Activated B cell treated with CpG ODN at 0.5 μM for 24 hours (primary cell): Measurements from ENCODE around the gene CYP2E1. TPM values are rescaled to one million over a fixed set of nuclear protein-coding genes. Genes with fewer than 3 reads are reported as not detected.
"Not testable (repeated sequence)": the region's sequence is repeated elsewhere in the genome, so short reads cannot be mapped to it uniquely, and the experiment has no call there.

Experiments used
- ATAC-seq: fragments of 200-7000 bp; cut with Tn5 transposase; one replicate; pipeline ENCODE4 v1.10.0; 2021; ENCODE audit warnings: low read depth, mild to moderate bottlenecking, moderate library complexity
- CTCF ChIA-PET: fragments of 350-600 bp; sonication (Branson Sonifier 250); formaldehyde crosslinking; loops from one replicate; lab custom pipeline; 2021; ENCODE audit warnings: antibody characterized with exemption; lab: Charles Lee
- POLR2A ChIA-PET: fragments of 350-600 bp; sonication (Branson Sonifier 250); formaldehyde crosslinking; loops from one replicate; lab custom pipeline; 2021; ENCODE audit warnings: antibody characterized with exemption; lab: Charles Lee
- DNase-seq: peaks from one replicate; pipeline ENCODE4 v3.0.0; 2022
- H3K27ac Mint-ChIP-seq: one replicate; pipeline ENCODE4 v1.8.0; 2020; ENCODE audit warnings: mixed read lengths
- H3K27me3 Mint-ChIP-seq: one replicate; pipeline ENCODE4 v1.8.0; 2021; ENCODE audit warnings: mixed read lengths
- H3K36me3 Mint-ChIP-seq: one replicate; pipeline ENCODE4 v1.8.0; 2021; ENCODE audit warnings: low read depth, mixed read lengths
- H3K4me1 Mint-ChIP-seq: one replicate; pipeline ENCODE4 v1.8.0; 2021; ENCODE audit warnings: mixed read lengths
- H3K4me3 Mint-ChIP-seq: one replicate; pipeline ENCODE4 v1.8.0; 2020; ENCODE audit warnings: mild to moderate bottlenecking, mixed read lengths
- H3K9me3 Mint-ChIP-seq: one replicate; pipeline ENCODE4 v1.8.0; 2020; ENCODE audit warnings: mixed read lengths
- intact Hi-C: fragments of 100-400 bp; cut with micrococcal nuclease; formaldehyde crosslinking; loops from one replicate; pipeline ENCODE4 v1.15.1; 2024
- total RNA-seq: library from RNA; stranded (reverse); gene quantifications from 2 replicates; pipeline ENCODE4 v1.2.3, GENCODE V29; 2022
- TF ChIP-seq, protein P1 (sequence below): fragments of 200-600 bp; IDR thresholded peaks from one replicate; pipeline ENCODE4 v1.8.0; 2022; ENCODE audit warnings: antibody characterized with exemption, mild to moderate bottlenecking

The CYP2E1 gene
- total RNA-seq, 1 donor from 2014 or later = 1.1 TPM

DNA sequence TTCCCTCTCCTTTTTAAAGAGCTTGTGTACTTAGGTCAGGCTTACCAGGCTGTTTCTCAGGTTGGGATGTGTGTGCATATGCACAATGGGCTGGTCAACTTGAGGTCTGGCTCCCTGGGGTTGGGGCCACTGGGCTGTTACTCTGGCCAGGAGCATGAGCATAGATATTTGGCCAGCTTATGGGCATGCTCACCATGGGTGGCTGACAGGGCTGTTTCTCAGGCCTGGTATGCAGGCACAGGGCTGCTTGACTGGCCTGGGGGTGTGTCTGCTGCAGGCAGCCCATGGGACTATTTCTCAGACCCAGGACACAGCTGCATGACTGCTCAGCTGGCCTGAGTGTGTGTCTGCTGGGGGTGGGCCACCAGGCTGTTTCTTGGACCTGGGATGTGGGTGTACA, 38.8 kb upstream of the CYP2E1 start:
- POLR2A ChIA-PET = no interaction called here
- ATAC-seq = no peak
- CTCF ChIA-PET = no interaction called here

DNA sequence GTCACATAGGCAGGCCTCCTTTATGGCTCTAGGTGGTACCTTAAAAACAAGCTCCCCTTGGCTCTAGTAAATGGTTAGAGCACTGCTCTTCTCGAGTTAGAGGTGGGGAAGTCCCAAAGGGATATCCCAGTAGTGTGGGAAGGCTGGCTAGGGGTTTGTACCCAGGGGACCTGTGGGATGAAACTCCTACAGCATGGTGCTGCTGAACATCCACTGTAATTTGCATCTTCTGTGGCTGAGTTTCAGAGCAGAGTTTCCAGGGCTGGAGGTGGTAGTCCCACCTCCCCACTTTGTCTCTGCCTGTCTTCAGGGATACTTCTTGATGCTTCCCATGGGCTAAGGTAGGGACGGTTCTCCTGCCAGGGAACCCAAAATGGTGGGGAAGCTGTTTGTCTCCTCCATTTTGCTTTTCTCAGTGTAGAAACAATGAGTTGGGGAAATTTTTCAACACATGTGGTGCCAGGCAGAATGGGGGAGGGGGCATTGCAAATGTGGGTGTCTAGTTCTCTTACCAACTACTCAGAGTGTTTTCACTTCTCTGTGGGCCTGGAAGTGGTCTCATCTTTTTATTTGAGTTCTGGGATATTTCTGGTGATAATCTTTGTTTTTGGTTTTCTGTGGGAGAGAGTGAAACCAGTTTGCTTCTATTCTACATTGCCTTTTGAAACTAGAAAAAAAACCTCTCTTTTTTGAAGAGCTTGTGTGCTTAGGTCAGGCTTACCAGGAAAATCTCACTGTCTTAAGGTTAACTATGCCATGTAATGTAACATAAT, 37.2 kb upstream of the CYP2E1 start:
- intact Hi-C loops = no loop called here
- ChIA-PET POLR2A (no interaction called here), CTCF (no interaction called here)
- TF ChIP-seq, protein P1, sequence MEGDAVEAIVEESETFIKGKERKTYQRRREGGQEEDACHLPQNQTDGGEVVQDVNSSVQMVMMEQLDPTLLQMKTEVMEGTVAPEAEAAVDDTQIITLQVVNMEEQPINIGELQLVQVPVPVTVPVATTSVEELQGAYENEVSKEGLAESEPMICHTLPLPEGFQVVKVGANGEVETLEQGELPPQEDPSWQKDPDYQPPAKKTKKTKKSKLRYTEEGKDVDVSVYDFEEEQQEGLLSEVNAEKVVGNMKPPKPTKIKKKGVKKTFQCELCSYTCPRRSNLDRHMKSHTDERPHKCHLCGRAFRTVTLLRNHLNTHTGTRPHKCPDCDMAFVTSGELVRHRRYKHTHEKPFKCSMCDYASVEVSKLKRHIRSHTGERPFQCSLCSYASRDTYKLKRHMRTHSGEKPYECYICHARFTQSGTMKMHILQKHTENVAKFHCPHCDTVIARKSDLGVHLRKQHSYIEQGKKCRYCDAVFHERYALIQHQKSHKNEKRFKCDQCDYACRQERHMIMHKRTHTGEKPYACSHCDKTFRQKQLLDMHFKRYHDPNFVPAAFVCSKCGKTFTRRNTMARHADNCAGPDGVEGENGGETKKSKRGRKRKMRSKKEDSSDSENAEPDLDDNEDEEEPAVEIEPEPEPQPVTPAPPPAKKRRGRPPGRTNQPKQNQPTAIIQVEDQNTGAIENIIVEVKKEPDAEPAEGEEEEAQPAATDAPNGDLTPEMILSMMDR = no peak
- ATAC-seq = no peak
- no peak for DNase-seq
- Mint-ChIP-seq H3K4me1 (no peaks in the 10 kb centered on the region), H3K27me3 (peaks cover 4% of the 10 kb centered on the region), H3K4me3 (no peak overlapping the region), H3K9me3 (peaks cover 22% of the 10 kb centered on the region), H3K27ac (no peak overlapping the region), H3K36me3 (peaks cover 8% of the 10 kb centered on the region)

More for the DNA sequence above, 38.8 kb upstream of the CYP2E1 start:
- Mint-ChIP-seq H3K4me3 (no peak overlapping the region), H3K4me1 (no peaks in the 10 kb centered on the region), H3K27ac (no peak overlapping the region), H3K27me3 (peaks cover 6% of the 10 kb centered on the region), H3K9me3 (peaks cover 29% of the 10 kb centered on the region), H3K36me3 (peaks cover 14% of the 10 kb centered on the region)
- TF ChIP-seq, protein P1 = no peak
- no peak for DNase-seq
- intact Hi-C loops = no loop called here

DNA sequence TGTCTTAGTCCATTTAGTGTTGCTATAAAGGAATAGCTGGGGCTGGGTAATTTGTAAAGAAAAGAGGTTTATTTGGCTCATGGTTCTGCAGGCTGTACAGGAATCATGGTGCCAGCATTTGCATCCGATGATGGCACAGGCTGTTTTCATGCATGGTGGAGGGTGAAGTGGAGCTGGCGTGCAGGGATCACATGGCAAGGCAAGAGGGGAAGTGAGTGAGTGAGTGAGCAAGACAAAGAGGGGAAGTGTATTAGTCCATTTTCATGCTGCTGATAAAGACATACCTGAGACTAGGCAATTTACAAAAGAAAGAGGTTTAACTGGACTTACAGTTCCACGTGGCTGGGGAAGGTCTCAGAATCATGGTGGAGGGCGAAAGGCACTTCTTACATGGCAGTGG, 33.6 kb upstream of the CYP2E1 start:
- H3K9me3 Mint-ChIP-seq, intact Hi-C loops, ATAC-seq, POLR2A ChIA-PET, H3K27me3 Mint-ChIP-seq, H3K27ac Mint-ChIP-seq, H3K36me3 Mint-ChIP-seq, DNase-seq, H3K4me3 Mint-ChIP-seq, CTCF ChIA-PET, H3K4me1 Mint-ChIP-seq: not testable (repeated sequence)

DNA sequence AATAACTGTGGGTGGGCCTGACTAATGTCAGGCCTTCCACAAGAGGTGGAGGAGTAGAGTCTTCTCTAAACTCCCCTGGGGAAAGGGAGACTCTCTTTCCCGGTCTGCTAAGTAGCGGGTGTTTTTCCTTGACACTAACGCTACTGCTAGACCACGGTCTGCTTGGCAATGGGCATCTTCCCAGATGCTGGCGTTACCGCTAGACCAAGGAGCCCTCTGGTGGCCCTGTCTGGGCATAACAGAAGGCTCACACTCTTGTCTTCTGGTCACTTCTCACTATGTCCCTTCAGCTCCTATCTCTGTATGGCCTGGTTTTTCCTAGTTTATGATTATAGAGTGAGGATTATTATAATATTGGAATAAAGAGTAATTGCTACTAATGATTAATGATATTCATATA, 29.8 kb upstream of the CYP2E1 start:
- intact Hi-C loops = loop anchor here (1.0 to 5.0 kb wide), 2 partner anchors 168 to 185 kb away; no protein-coding TSS in a partner anchor
- ATAC-seq, POLR2A ChIA-PET, H3K27ac Mint-ChIP-seq, H3K4me3 Mint-ChIP-seq, H3K9me3 Mint-ChIP-seq, DNase-seq, H3K36me3 Mint-ChIP-seq, H3K27me3 Mint-ChIP-seq, H3K4me1 Mint-ChIP-seq: not testable (repeated sequence)
- CTCF ChIA-PET = interaction anchor here (3.6 kb wide), 1 partner anchor 169 kb away, joined by 17 read pairs; no protein-coding TSS in a partner anchor

DNA sequence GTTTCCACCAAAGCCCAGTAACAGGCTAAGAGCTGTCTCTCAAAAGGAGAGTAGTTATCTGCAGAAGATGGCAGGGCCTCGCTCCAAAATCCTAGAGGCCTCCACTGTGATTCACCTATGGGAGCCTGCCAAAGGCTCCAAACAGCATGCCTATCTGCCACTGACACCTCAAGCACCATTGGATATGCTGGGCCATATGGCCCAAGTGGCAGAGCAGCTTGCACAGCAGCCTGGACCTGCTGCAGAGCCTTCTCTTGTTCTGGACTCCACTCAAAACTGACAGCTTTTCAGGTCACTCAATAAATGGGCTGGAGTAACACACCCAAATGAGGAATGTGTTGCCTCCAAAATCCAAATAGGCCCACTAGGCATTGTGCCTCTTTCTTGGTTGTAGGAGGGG, 28.0 kb upstream of the CYP2E1 start:
- CTCF ChIA-PET, H3K27ac Mint-ChIP-seq, H3K36me3 Mint-ChIP-seq, H3K4me1 Mint-ChIP-seq, POLR2A ChIA-PET, H3K9me3 Mint-ChIP-seq, H3K4me3 Mint-ChIP-seq, H3K27me3 Mint-ChIP-seq, ATAC-seq, DNase-seq: not testable (repeated sequence)
- intact Hi-C loops = loop anchor here (5.0 kb wide), 1 partner anchor 187 kb away; no protein-coding TSS in a partner anchor

DNA sequence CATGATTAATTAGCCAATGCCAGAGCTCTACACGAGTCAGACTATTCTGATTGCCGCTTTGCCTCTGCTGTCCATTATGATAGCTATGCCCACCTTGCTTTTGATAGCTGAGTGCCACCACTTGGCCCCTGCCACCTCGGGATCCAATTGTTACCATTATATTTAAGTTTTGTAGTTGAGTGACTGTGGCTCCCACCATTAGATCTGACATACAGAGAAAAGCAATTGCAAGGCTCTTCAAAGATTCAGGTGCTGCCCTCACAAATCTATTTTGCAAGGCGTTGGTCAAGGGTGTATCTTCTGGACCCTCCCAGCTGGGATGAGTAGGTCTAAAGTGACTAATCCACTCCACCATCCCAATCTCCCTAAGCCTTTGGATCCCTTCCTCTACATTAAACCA, 26.3 kb upstream of the CYP2E1 start:
- CTCF ChIA-PET, H3K4me3 Mint-ChIP-seq, ATAC-seq: not testable (repeated sequence)

DNA sequence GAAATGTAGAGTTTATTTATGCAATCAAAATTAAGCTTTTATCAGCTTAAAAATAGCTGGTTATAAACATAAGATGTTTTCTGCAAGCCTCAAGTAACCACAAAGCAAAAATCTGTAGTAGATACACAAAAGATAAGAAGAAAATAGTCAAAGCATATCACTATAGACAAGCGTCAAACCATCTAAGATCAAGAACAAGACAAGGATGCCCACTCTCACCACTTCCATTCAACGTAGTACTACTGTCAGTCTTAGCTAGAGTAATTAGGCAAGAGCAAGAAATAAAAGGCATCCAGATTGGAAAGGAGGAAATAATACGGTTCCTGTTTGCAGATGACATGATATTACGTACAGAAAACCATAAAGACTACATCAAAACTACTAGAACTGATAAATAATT, 17.5 kb upstream of the CYP2E1 start:
- POLR2A ChIA-PET = no interaction called here
- Mint-ChIP-seq H3K4me1 (no peaks in the 10 kb centered on the region), H3K36me3 (peaks cover 3% of the 10 kb centered on the region), H3K9me3 (peaks cover 14% of the 10 kb centered on the region), H3K27ac (no peak overlapping the region), H3K4me3 (no peak overlapping the region), H3K27me3 (peaks cover 33% of the 10 kb centered on the region)
- ATAC-seq (no peak), DNase-seq (no peak)
- intact Hi-C loops = loop anchor here (10.0 kb wide), 1 partner anchor 75 kb away; no protein-coding TSS in a partner anchor
- CTCF ChIA-PET = no interaction called here
- TF ChIP-seq, protein P1 = no peak

More for the DNA sequence above, 26.3 kb upstream of the CYP2E1 start:
- H3K36me3 Mint-ChIP-seq, H3K27me3 Mint-ChIP-seq, H3K4me1 Mint-ChIP-seq, H3K27ac Mint-ChIP-seq, DNase-seq, intact Hi-C loops, POLR2A ChIA-PET, H3K9me3 Mint-ChIP-seq: not testable (repeated sequence)
